Liver (tissue), 2 donors: ENCODE results near the gene PER1.
A peak's percentile ranks its signal among the peaks of the same experiment; 100 is the strongest.

Experiments used
- YY1 ChIP-seq: IDR thresholded peaks from 2 replicates; pipeline ENCODE4 v1.6.1; 2016; ENCODE audit warnings: antibody characterized with exemption, mild to moderate bottlenecking
- TF ChIP-seq, protein P1 (sequence below): fragments of 150-350 bp; IDR thresholded peaks from 2 replicates; pipeline ENCODE4 v1.5.1; 2017; ENCODE audit warnings: improper control_type of control experiment, low read depth, low read length; ENCODE audit not compliant: missing input control
- donor health status: healthy.

- TF ChIP-seq, protein P1, sequence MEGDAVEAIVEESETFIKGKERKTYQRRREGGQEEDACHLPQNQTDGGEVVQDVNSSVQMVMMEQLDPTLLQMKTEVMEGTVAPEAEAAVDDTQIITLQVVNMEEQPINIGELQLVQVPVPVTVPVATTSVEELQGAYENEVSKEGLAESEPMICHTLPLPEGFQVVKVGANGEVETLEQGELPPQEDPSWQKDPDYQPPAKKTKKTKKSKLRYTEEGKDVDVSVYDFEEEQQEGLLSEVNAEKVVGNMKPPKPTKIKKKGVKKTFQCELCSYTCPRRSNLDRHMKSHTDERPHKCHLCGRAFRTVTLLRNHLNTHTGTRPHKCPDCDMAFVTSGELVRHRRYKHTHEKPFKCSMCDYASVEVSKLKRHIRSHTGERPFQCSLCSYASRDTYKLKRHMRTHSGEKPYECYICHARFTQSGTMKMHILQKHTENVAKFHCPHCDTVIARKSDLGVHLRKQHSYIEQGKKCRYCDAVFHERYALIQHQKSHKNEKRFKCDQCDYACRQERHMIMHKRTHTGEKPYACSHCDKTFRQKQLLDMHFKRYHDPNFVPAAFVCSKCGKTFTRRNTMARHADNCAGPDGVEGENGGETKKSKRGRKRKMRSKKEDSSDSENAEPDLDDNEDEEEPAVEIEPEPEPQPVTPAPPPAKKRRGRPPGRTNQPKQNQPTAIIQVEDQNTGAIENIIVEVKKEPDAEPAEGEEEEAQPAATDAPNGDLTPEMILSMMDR = no peak
- TF ChIP-seq YY1 = peak; percentile 93
Observed at GRCh38 chr17:8189711-8190477, 37.7 kb upstream of the PER1 start, which contains the start of gene BORCS6.
